ENCODE results near the gene PBX4. TPM values are rescaled to one million over a fixed set of nuclear protein-coding genes. Genes with fewer than 3 reads are reported as not detected.

PBX4 gene
- total and polyA plus RNA-seq, 2 of the 8 experiments (the other 6 are each of a cell fraction or from before 2014, with no cell fraction given) = 3.4 to 3.8 TPM

- no peak for TF ChIP-seq ATF2 (IDR thresholded peaks at IDR 0.05; ENCODE audit: low read length)
- no peak for TF ChIP-seq TAF1 (IDR thresholded peaks at IDR 0.05; ENCODE audit: low read depth, low read length)
- no peak for TF ChIP-seq YY1 (IDR thresholded peaks at IDR 0.05; ENCODE audit: low read depth, low read length)
- no peak for TF ChIP-seq SIN3A (conservative IDR thresholded peaks at IDR 0.05 in 1 of 2, IDR thresholded peaks at IDR 0.05 in 1 of 2; ENCODE audit: low read depth in 1 of 2, low read length in 2 of 2)
- no peak for TF ChIP-seq FOSL1 (IDR thresholded peaks at IDR 0.05; ENCODE audit: insufficient read depth, low read depth, low read length)
- no peak for TF ChIP-seq SUZ12 (IDR thresholded peaks at IDR 0.05; ENCODE audit: low read length)
- TF ChIP-seq SAP30 (IDR thresholded peaks at IDR 0.05; ENCODE audit: insufficient read depth, insufficient replicate concordance, low read length) = no peak
These were observed 73.4 kb downstream of the PBX4 start (continued) for GRCh38 chr19:19544954-19545591.
